ENCODE measurements around the gene CREBBP. TPM values are rescaled to one million over a fixed set of nuclear protein-coding genes. Genes with fewer than 3 reads are reported as not detected.

The CREBBP gene
- total RNA-seq, 1 donor: 26.6 TPM

GRCh38 chr16:3736116-3736515 is 144.4 kb downstream of the CREBBP start:
- no peak for DNase-seq (ENCODE audit: low read depth)
- no peak overlapping the region for H3K4me3 ChIP-seq (ENCODE audit: low read depth, low read length)
- TF ChIP-seq, protein P1, sequence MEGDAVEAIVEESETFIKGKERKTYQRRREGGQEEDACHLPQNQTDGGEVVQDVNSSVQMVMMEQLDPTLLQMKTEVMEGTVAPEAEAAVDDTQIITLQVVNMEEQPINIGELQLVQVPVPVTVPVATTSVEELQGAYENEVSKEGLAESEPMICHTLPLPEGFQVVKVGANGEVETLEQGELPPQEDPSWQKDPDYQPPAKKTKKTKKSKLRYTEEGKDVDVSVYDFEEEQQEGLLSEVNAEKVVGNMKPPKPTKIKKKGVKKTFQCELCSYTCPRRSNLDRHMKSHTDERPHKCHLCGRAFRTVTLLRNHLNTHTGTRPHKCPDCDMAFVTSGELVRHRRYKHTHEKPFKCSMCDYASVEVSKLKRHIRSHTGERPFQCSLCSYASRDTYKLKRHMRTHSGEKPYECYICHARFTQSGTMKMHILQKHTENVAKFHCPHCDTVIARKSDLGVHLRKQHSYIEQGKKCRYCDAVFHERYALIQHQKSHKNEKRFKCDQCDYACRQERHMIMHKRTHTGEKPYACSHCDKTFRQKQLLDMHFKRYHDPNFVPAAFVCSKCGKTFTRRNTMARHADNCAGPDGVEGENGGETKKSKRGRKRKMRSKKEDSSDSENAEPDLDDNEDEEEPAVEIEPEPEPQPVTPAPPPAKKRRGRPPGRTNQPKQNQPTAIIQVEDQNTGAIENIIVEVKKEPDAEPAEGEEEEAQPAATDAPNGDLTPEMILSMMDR (IDR thresholded peaks at IDR 0.05; ENCODE audit: insufficient read depth, low read length): no peak

- no peak for DNase-seq (ENCODE audit: low read depth)
- H3K4me3 ChIP-seq (ENCODE audit: low read depth, low read length): no peak overlapping the region
- TF ChIP-seq, protein P1 (IDR thresholded peaks at IDR 0.05; ENCODE audit: insufficient read depth, low read length): no peak
Observed at GRCh38 chr16:3735541-3735940, 145.0 kb downstream of the CREBBP start.

GRCh38 chr16:3734758-3735221 is 145.7 kb downstream of the CREBBP start:
- no peak overlapping the region for H3K4me3 ChIP-seq (ENCODE audit: low read depth, low read length)
- DNase-seq (ENCODE audit: low read depth): no peak
- TF ChIP-seq, protein P1 (IDR thresholded peaks at IDR 0.05; ENCODE audit: insufficient read depth, low read length): no peak

DNA sequence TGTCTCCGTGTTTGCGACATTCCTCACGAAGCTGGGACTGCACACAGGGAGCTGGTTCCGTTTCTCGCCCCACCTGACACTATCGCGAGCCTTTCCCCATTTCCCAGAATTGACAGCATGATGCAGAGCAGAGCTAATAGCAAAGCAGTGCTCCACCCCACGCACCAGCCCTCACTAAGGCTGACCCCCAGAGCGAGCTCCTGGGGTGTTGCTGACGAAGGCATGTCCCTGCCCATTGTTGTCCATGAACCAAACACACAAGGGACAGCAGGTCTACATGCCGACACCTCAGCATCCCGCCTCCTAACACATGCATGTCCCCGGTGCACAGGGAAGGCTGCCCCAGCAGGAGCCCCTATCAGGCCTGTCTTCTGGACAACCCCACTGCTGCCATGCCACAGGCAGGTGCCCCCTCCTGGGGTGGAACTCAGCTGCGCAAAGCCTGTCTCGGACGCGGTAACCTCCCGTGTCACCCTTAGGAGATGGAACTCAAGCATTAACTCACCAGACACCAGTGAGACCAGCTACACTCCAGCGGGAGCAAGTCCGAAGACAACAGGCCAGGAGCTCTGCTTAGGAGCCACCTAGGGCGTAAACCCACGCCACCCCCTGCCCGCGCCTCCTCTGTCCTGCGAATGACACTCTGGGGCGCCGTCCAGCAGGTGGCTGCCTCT is 146.3 kb downstream of the CREBBP start:
- no peak for DNase-seq (ENCODE audit: low read depth)
- no peak overlapping the region for H3K4me3 ChIP-seq (ENCODE audit: low read depth, low read length)

GRCh38 chr16:3732171-3732570 is 148.3 kb downstream of the CREBBP start:
- no peak for DNase-seq (ENCODE audit: low read depth)
- TF ChIP-seq, protein P1 (IDR thresholded peaks at IDR 0.05; ENCODE audit: insufficient read depth, low read length): no peak
- H3K4me3 ChIP-seq (ENCODE audit: low read depth, low read length): no peak overlapping the region

More for the DNA sequence above, 146.3 kb downstream of the CREBBP start:
- TF ChIP-seq, protein P1 (IDR thresholded peaks at IDR 0.05; ENCODE audit: insufficient read depth, low read length): no peak

DNA sequence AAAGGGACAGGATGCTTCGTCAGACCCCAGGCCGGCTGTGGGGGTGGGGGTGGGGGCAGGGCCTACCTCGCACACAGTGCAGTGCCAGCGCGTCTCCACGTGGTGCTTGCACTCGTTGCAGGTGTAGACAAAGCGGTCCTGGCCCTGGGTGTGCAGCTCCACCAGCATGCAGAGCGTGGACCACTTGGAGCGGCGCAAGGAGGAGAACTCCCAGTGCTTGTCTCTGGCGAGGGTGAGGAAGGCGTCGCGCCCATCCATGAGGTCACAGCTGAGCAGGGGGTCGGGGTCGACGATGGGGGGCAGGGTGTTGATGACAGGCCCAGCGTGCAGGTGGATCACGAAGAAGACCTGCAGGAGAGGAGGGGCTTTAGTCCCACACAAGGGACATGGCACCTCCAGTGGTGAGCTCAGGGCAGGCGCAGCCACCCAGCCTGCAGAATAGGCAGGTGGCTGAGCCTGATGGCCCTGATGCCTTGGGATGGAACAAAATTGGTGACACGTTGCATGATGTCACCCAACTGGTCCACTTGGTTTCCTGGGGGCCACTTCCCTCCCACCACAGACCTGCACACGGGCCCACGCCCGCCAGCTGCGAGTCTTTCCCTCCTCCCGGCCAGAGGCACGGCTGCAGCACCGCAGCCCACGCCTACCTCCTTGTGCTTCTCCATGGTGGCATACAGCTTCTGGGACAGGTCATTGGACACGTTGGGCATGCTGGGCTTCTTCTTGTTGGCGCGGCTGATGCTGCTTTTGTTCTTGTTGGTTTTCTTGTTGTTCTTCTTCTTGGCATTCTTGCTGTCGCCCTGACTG is 149.2 kb downstream of the CREBBP start:
- DNase-seq (ENCODE audit: low read depth): no peak
- TF ChIP-seq, protein P1 (IDR thresholded peaks at IDR 0.05; ENCODE audit: insufficient read depth, low read length): no peak
- H3K4me3 ChIP-seq (ENCODE audit: low read depth, low read length): no peak overlapping the region
